Keratinocyte (primary cell): ENCODE results near the gene ZNF451. TPM values are rescaled to one million over a fixed set of nuclear protein-coding genes. Genes with fewer than 3 reads are reported as not detected.
"Not testable (repeated sequence)": the region's sequence is repeated elsewhere in the genome, so short reads cannot be mapped to it uniquely, and the experiment has no call there.

Source experiments
- DNase-seq: peaks from one replicate; pipeline ENCODE4 v3.0.0-alpha.2; 2011; ENCODE audit warnings: low read depth, missing footprints, low spot score
- FAIRE-seq: peaks from 2 replicates; lab custom pipeline; 2011; peaks lifted over from hg19 to GRCh38; lab: Jason Lieb, UNC
- H2AFZ ChIP-seq: 2 replicates; pipeline ENCODE4 v1.6.0; 2012; ENCODE audit warnings: low read length, control low read depth, inconsistent platforms; ENCODE audit not compliant: control insufficient read depth
- H3K27ac ChIP-seq: 2 replicates; pipeline ENCODE4 v1.5.1; 2011; ENCODE audit warnings: low read length; ENCODE audit not compliant: control insufficient read depth, insufficient read depth
- H3K27me3 ChIP-seq: 3 replicates; pipeline ENCODE4 v1.6.0; 2011; ENCODE audit warnings: low read length; ENCODE audit not compliant: control insufficient read depth, insufficient read depth; ENCODE audit errors: extremely low read depth
- H3K36me3 ChIP-seq, 2 experiments: 2 replicates in 1 of 2; 3 replicates in 1 of 2; pipeline ENCODE4 v1.5.1; 2011; ENCODE audit warnings: low read length in 2 of 2, mild to moderate bottlenecking in 1 of 2; ENCODE audit not compliant: control insufficient read depth in 2 of 2, insufficient read depth in 2 of 2; ENCODE audit errors: extremely low read depth in 1 of 2
- H3K4me1 ChIP-seq: 3 replicates; pipeline ENCODE4 v1.5.1; 2011; ENCODE audit warnings: low read length; ENCODE audit not compliant: control insufficient read depth, insufficient read depth; ENCODE audit errors: extremely low read depth
- H3K4me2 ChIP-seq: 3 replicates; pipeline ENCODE4 v1.6.0; 2011; ENCODE audit warnings: low read depth, low read length; ENCODE audit not compliant: control insufficient read depth, insufficient read depth; ENCODE audit errors: extremely low read depth
- H3K4me3 ChIP-seq, 3 experiments: fragments of 200-600 bp in 1 of 3; sonication (generic) in 1 of 3; 2 replicates in 2 of 3; 3 replicates in 1 of 3; pipeline ENCODE4 v1.5.1; 2011 to 2016; ENCODE audit warnings: low read length in 3 of 3, mild to moderate bottlenecking in 3 of 3, control low read depth in 2 of 3, inconsistent platforms in 1 of 3, low read depth in 1 of 3, mixed read lengths in 1 of 3, mixed run types in 1 of 3, moderate library complexity in 1 of 3; ENCODE audit not compliant: control insufficient read depth in 2 of 3, insufficient read depth in 2 of 3; ENCODE audit errors: extremely low read depth in 1 of 3
- H3K79me2 ChIP-seq: 2 replicates; pipeline ENCODE4 v1.6.0; 2012; ENCODE audit warnings: low read length; ENCODE audit not compliant: control insufficient read depth, insufficient read depth
- H3K9ac ChIP-seq: 3 replicates; pipeline ENCODE4 v1.6.0; 2011; ENCODE audit warnings: low read length; ENCODE audit not compliant: control insufficient read depth, insufficient read depth; ENCODE audit errors: extremely low read depth
- H3K9me1 ChIP-seq: 3 replicates; pipeline ENCODE4 v1.6.0; 2011; ENCODE audit warnings: low read length; ENCODE audit not compliant: control insufficient read depth, insufficient read depth; ENCODE audit errors: extremely low read depth
- H3K9me3 ChIP-seq: 2 replicates; pipeline ENCODE4 v1.5.1; 2012; ENCODE audit warnings: low read depth, low read length; ENCODE audit not compliant: control insufficient read depth
- H4K20me1 ChIP-seq: 3 replicates; pipeline ENCODE4 v1.6.0; 2011; ENCODE audit warnings: low read length; ENCODE audit not compliant: control insufficient read depth, insufficient read depth; ENCODE audit errors: extremely low read depth
- CTCF ChIP-seq, 3 experiments: IDR thresholded peaks in 1 of 3; conservative IDR thresholded peaks in 1 of 3; optimal IDR thresholded peaks in 1 of 3; 2 replicates in 2 of 3; 3 replicates in 1 of 3; pipeline versions ENCODE3 to v1.5.1; 2011; ENCODE audit warnings: low read length in 3 of 3, mild to moderate bottlenecking in 3 of 3, moderate library complexity in 2 of 3, control low read depth in 1 of 3, inconsistent platforms in 1 of 3; ENCODE audit not compliant: insufficient read depth in 2 of 3; ENCODE audit errors: extremely low read depth in 1 of 3
- EZH2 ChIP-seq: IDR thresholded peaks from one replicate; pipeline ENCODE4 v1.6.1; 2012; ENCODE audit warnings: inconsistent platforms, mild to moderate bottlenecking, low read length, moderate library complexity
- dilution Hi-C: fragments of 300-500 bp; cut with MboI; formaldehyde crosslinking; loops from one replicate; pipeline ENCODE4 v1.7.0; 2020; ENCODE audit warnings: low sequenced_read_pairs; ENCODE audit not compliant: extremely low pct_ligation_motif_present
- polyA plus RNA-seq, 5 experiments: library from polyadenylated mRNA; depleted of rRNA in 3 of 5; stranded (reverse) in 3 of 5; stranded (forward) in 1 of 5; unstranded in 1 of 5; fragments of >200 nt; gene quantifications; 1 replicate in 1 of 5; 2 replicates in 3 of 5; 3 replicates in 1 of 5; pipeline versions ENCODE4 v1.2.1 to v1.2.3, GENCODE V29; 2011 to 2012; ENCODE audit warnings: missing spikeins in 2 of 5, low read depth in 1 of 5, low replicate concordance in 1 of 5

ZNF451 gene
- polyA plus RNA-seq, 1 donor (not counting 4 experiments of a cell fraction or from before 2014, with no cell fraction given): 32.1 TPM

- H3K9ac ChIP-seq: no peak overlapping the region
- H3K4me1 ChIP-seq: peaks cover 10% of the 10 kb centered on the region
- no peak overlapping the region for H2AFZ ChIP-seq
- H4K20me1 ChIP-seq: no peaks in the 10 kb centered on the region
- dilution Hi-C loops: no loop called here
- no peak overlapping the region for H3K4me3 ChIP-seq
- no peak overlapping the region for H3K27ac ChIP-seq
- H3K4me2 ChIP-seq: no peak overlapping the region
- FAIRE-seq (no peak), DNase-seq (no peak)
- no peaks in the 10 kb centered on the region for H3K9me3 ChIP-seq
- H3K27me3 ChIP-seq: no peaks in the 10 kb centered on the region
- TF ChIP-seq EZH2 (no peak), CTCF (optimal IDR thresholded peaks at IDR 0.05 in 1 of 3, IDR thresholded peaks at IDR 0.05 in 1 of 3, conservative IDR thresholded peaks at IDR 0.05 in 1 of 3; ENCODE audit: extremely low read depth in 1 of 3, insufficient read depth in 2 of 3, low read length in 3 of 3) (no peak)
- H3K9me1 ChIP-seq: no peaks in the 10 kb centered on the region
- peaks cover 16% of the 10 kb centered on the region for H3K79me2 ChIP-seq
- peaks cover 0 to 3% of the 10 kb centered on the region in 2 experiments for H3K36me3 ChIP-seq
These were observed 45.4 kb upstream of the ZNF451 start for GRCh38 chr6:57044568-57044967.

GRCh38 chr6:57046332-57047256 is 43.4 kb upstream of the ZNF451 start, which contains the start of gene KIAA1586:
TSS of gene KIAA1586 (plus strand) at chr6:57046693. CDS start at chr6:57046756, 63 bp downstream.
- H3K27me3 ChIP-seq, H3K36me3 ChIP-seq, DNase-seq, H4K20me1 ChIP-seq, H3K9me3 ChIP-seq, dilution Hi-C loops, H3K9me1 ChIP-seq: not testable (repeated sequence)
- peak within 1 kb of the TSS; percentile 76 for H3K9ac ChIP-seq
- H3K4me1 ChIP-seq: peaks cover 10% of the 10 kb centered on the region
- H3K27ac ChIP-seq: peak within 1 kb of the TSS; percentile 54
- H3K4me2 ChIP-seq: peak within 1 kb of the TSS; percentile 87
- peaks cover 29% of the 10 kb centered on the region for H3K79me2 ChIP-seq
- H2AFZ ChIP-seq: peak within 1 kb of the TSS; percentile 84
- FAIRE-seq: peak; percentile 99
- peak within 1 kb of the TSS; percentile 55 to 80 (median 79) for H3K4me3 ChIP-seq

- H2AFZ ChIP-seq, FAIRE-seq, H4K20me1 ChIP-seq, H3K9me3 ChIP-seq, H3K36me3 ChIP-seq, H3K27ac ChIP-seq, H3K27me3 ChIP-seq, DNase-seq, H3K9ac ChIP-seq, H3K4me2 ChIP-seq, dilution Hi-C loops, H3K4me3 ChIP-seq, H3K9me1 ChIP-seq: not testable (repeated sequence)
- Histone ChIP-seq H3K4me1 (peaks cover 10% of the 10 kb centered on the region), H3K79me2 (peaks cover 32% of the 10 kb centered on the region)
These were observed 42.8 kb upstream of the ZNF451 start for GRCh38 chr6:57047257-57047585.

- H3K9ac ChIP-seq, dilution Hi-C loops, FAIRE-seq, H3K36me3 ChIP-seq, H2AFZ ChIP-seq, H3K9me3 ChIP-seq, H3K9me1 ChIP-seq, H3K4me2 ChIP-seq, H3K27me3 ChIP-seq, H4K20me1 ChIP-seq, H3K27ac ChIP-seq, DNase-seq, H3K4me3 ChIP-seq: not testable (repeated sequence)
- Histone ChIP-seq H3K79me2 (peaks cover 32% of the 10 kb centered on the region), H3K4me1 (peaks cover 10% of the 10 kb centered on the region)
These were observed 42.1 kb upstream of the ZNF451 start for GRCh38 chr6:57047859-57048258.
